ENCODE measurements around the gene NOTCH4. TPM values are rescaled to one million over a fixed set of nuclear protein-coding genes. Genes with fewer than 3 reads are reported as not detected.
A peak's percentile ranks its signal among the peaks of the same experiment; 100 is the strongest.

The NOTCH4 gene
- total and polyA plus RNA-seq, 9 of the 15 experiments (the other 6 are each of a cell fraction or from before 2014, with no cell fraction given) = 0.24 to 4.3 (median 1.7) TPM

DNA sequence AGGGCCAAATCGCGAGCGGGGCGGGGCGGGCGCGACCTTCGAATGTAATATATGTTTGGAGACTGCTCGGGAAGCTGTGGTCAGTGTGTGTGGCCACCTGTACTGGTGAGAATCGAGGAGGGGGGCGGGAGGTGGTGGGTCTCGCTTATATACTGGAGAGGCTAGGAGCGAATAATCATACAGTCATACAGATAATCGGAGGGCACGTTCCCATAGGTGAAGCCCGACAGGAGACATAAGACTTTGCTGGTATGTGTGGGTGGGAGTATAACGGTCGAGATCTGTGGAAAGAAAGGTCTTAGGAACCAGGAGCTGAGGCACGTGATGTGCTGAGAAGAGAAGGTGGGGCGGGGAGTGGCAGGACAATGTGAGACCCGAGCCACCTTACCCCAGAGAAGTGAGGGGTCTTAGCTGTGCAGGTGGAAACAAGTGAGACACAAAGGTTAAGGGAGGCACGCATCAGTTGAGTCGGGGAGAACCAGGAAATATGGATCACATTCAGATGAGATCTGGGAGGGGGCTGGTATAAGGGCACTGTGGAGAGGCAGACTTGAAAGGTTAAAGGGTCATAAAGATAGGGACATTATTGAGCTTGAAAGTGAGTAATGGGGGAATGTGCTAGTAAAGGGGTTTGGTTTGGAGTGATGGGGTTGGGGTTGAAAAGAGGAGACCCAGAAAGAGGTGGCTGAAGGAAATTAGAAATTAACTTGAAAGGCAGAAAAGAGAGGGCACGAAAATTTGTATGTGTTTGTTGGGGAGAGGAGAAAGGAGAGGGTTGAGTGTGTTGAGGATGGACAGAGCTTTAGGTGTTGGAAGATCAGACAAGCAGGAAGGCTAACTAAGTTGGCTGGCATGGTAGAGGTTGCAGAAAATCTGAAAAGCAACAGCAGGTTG is 45.1 kb downstream of the NOTCH4 start (continued):
- TF ChIP-seq, protein P1, sequence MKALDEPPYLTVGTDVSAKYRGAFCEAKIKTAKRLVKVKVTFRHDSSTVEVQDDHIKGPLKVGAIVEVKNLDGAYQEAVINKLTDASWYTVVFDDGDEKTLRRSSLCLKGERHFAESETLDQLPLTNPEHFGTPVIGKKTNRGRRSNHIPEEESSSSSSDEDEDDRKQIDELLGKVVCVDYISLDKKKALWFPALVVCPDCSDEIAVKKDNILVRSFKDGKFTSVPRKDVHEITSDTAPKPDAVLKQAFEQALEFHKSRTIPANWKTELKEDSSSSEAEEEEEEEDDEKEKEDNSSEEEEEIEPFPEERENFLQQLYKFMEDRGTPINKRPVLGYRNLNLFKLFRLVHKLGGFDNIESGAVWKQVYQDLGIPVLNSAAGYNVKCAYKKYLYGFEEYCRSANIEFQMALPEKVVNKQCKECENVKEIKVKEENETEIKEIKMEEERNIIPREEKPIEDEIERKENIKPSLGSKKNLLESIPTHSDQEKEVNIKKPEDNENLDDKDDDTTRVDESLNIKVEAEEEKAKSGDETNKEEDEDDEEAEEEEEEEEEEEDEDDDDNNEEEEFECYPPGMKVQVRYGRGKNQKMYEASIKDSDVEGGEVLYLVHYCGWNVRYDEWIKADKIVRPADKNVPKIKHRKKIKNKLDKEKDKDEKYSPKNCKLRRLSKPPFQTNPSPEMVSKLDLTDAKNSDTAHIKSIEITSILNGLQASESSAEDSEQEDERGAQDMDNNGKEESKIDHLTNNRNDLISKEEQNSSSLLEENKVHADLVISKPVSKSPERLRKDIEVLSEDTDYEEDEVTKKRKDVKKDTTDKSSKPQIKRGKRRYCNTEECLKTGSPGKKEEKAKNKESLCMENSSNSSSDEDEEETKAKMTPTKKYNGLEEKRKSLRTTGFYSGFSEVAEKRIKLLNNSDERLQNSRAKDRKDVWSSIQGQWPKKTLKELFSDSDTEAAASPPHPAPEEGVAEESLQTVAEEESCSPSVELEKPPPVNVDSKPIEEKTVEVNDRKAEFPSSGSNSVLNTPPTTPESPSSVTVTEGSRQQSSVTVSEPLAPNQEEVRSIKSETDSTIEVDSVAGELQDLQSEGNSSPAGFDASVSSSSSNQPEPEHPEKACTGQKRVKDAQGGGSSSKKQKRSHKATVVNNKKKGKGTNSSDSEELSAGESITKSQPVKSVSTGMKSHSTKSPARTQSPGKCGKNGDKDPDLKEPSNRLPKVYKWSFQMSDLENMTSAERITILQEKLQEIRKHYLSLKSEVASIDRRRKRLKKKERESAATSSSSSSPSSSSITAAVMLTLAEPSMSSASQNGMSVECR (CRISPR knock-in tag; IDR thresholded peaks at IDR 0.05) = peak; percentile 68
- TF ChIP-seq KDM5B (IDR thresholded peaks at IDR 0.05; ENCODE audit: insufficient replicate concordance, low read depth, low read length) (no peak), ZNF717 (CRISPR knock-in tag; IDR thresholded peaks at IDR 0.05) (no peak), HDAC3 (IDR thresholded peaks at IDR 0.05; ENCODE audit: borderline replicate concordance, partially characterized antibody) (no peak), ZNF436 (CRISPR knock-in tag; IDR thresholded peaks at IDR 0.05) (no peak), SMC3 (conservative IDR thresholded peaks at IDR 0.05; ENCODE audit: insufficient read depth, low read depth, low read length) (no peak), CHD1 (IDR thresholded peaks at IDR 0.05; ENCODE audit: low read length) (no peak), DLX4 (CRISPR knock-in tag; IDR thresholded peaks at IDR 0.05) (no peak), NFATC3 (IDR thresholded peaks at IDR 0.05) (0 out of 2 replicates have a peak, but pooled peaks have one; percentile 24), ZBTB26 (CRISPR knock-in tag; IDR thresholded peaks at IDR 0.05) (no peak), ZNF766 (CRISPR knock-in tag; conservative IDR thresholded peaks at IDR 0.05) (no peak), NR2F6 (CRISPR knock-in tag; IDR thresholded peaks at IDR 0.05) (0 out of 2 replicates have a peak, but pooled peaks have one; percentile 40), JUN (IDR thresholded peaks at IDR 0.05; ENCODE audit: borderline replicate concordance, low read depth, low read length) (no peak), JUN (CRISPR knock-in tag; IDR thresholded peaks at IDR 0.05; ENCODE audit: borderline replicate concordance) (no peak), RBBP5 (IDR thresholded peaks at IDR 0.05; ENCODE audit: borderline replicate concordance, insufficient read depth, low read length, poor library complexity, severe bottlenecking) (no peak), ETV1 (tag; conservative IDR thresholded peaks at IDR 0.05; ENCODE audit: low read depth) (no peak)
- TF ChIP-seq, protein P2, sequence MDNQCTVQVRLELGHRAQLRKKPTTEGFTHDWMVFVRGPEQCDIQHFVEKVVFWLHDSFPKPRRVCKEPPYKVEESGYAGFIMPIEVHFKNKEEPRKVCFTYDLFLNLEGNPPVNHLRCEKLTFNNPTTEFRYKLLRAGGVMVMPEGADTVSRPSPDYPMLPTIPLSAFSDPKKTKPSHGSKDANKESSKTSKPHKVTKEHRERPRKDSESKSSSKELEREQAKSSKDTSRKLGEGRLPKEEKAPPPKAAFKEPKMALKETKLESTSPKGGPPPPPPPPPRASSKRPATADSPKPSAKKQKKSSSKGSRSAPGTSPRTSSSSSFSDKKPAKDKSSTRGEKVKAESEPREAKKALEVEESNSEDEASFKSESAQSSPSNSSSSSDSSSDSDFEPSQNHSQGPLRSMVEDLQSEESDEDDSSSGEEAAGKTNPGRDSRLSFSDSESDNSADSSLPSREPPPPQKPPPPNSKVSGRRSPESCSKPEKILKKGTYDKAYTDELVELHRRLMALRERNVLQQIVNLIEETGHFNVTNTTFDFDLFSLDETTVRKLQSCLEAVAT (IDR thresholded peaks at IDR 0.05) = peak; percentile 30 to 47; a peak in 3 of 4 replicates

Data from K562 (cell line).